HUES6 (cell line): Measurements from ENCODE around the gene SGMS1.

Source experiments
- H3K27ac ChIP-seq: 2 replicates; pipeline ENCODE4 v1.7.0; 2013; ENCODE audit warnings: low read depth, mild to moderate bottlenecking, low read length, inconsistent platforms
- H3K27me3 ChIP-seq: 2 replicates; pipeline ENCODE4 v1.6.1; 2013; ENCODE audit warnings: low read length; ENCODE audit not compliant: control insufficient read depth, insufficient read depth
- H3K36me3 ChIP-seq: 2 replicates; pipeline ENCODE4 v1.6.1; 2013; ENCODE audit warnings: low read length; ENCODE audit not compliant: control insufficient read depth, insufficient read depth
- H3K4me1 ChIP-seq: 2 replicates; pipeline ENCODE4 v1.6.1; 2013; ENCODE audit warnings: low read length; ENCODE audit not compliant: control insufficient read depth, insufficient read depth
- H3K4me3 ChIP-seq: 2 replicates; pipeline ENCODE4 v1.5.1; 2013; ENCODE audit warnings: low read depth, low read length
- H3K9ac ChIP-seq: one replicate; pipeline ENCODE4 v1.6.1; 2013; ENCODE audit warnings: mild to moderate bottlenecking, low read length
- H3K9me3 ChIP-seq: 2 replicates; pipeline ENCODE4 v1.6.1; 2013; ENCODE audit warnings: low read depth, low read length; ENCODE audit not compliant: control insufficient read depth, insufficient read depth

The SGMS1 gene

GRCh38 chr10:50565301-50566083 lies 58.3 kb downstream of the SGMS1 start:
- no peak overlapping the region for H3K27ac ChIP-seq
- H3K36me3 ChIP-seq, result no peaks in the 10 kb centered on the region

GRCh38 chr10:50563906-50564305 lies 59.9 kb downstream of the SGMS1 start:
- Histone ChIP-seq H3K36me3 (no peaks in the 10 kb centered on the region), H3K27me3 (no peaks in the 10 kb centered on the region), H3K4me1 (peaks cover 34% of the 10 kb centered on the region), H3K27ac (no peak overlapping the region), H3K9ac (no peak overlapping the region), H3K4me3 (no peak overlapping the region), H3K9me3 (no peaks in the 10 kb centered on the region)

More at GRCh38 chr10:50565301-50566083, 58.3 kb downstream of the SGMS1 start:
- Histone ChIP-seq H3K4me1 (peaks cover 34% of the 10 kb centered on the region), H3K9ac (no peak overlapping the region), H3K9me3 (no peaks in the 10 kb centered on the region), H3K27me3 (no peaks in the 10 kb centered on the region), H3K4me3 (no peak overlapping the region)

- Histone ChIP-seq H3K4me3 (no peak overlapping the region), H3K27ac (no peak overlapping the region), H3K4me1 (peaks cover 26% of the 10 kb centered on the region), H3K27me3 (no peaks in the 10 kb centered on the region), H3K9ac (no peak overlapping the region), H3K36me3 (no peaks in the 10 kb centered on the region), H3K9me3 (no peaks in the 10 kb centered on the region)
Observed at GRCh38 chr10:50561816-50562215, 61.9 kb downstream of the SGMS1 start.

GRCh38 chr10:50561266-50561665 lies 62.5 kb downstream of the SGMS1 start:
- H3K9me3 ChIP-seq, result no peaks in the 10 kb centered on the region
- H3K36me3 ChIP-seq, result no peaks in the 10 kb centered on the region
- no peak overlapping the region for H3K9ac ChIP-seq
- H3K27ac ChIP-seq, result no peak overlapping the region
- H3K4me1 ChIP-seq, result peaks cover 29% of the 10 kb centered on the region
- no peaks in the 10 kb centered on the region for H3K27me3 ChIP-seq
- no peak overlapping the region for H3K4me3 ChIP-seq

- H3K9ac ChIP-seq, result no peak overlapping the region
- peaks cover 36% of the 10 kb centered on the region for H3K4me1 ChIP-seq
- no peaks in the 10 kb centered on the region for H3K9me3 ChIP-seq
- no peaks in the 10 kb centered on the region for H3K27me3 ChIP-seq
- H3K27ac ChIP-seq, result no peak overlapping the region
- H3K4me3 ChIP-seq, result no peak overlapping the region
- no peaks in the 10 kb centered on the region for H3K36me3 ChIP-seq
Observed at GRCh38 chr10:50560370-50560769, 63.4 kb downstream of the SGMS1 start.

GRCh38 chr10:50558371-50558770 lies 65.4 kb downstream of the SGMS1 start:
- no peak overlapping the region for H3K9ac ChIP-seq
- H3K36me3 ChIP-seq, result no peaks in the 10 kb centered on the region
- H3K9me3 ChIP-seq, result no peaks in the 10 kb centered on the region
- no peak overlapping the region for H3K4me3 ChIP-seq
- H3K27ac ChIP-seq, result no peak overlapping the region
- H3K27me3 ChIP-seq, result no peaks in the 10 kb centered on the region
- peaks cover 36% of the 10 kb centered on the region for H3K4me1 ChIP-seq

GRCh38 chr10:50557130-50557682 lies 66.5 kb downstream of the SGMS1 start:
- Histone ChIP-seq H3K27me3 (no peaks in the 10 kb centered on the region), H3K4me3 (no peak overlapping the region), H3K36me3 (no peaks in the 10 kb centered on the region), H3K9ac (no peak overlapping the region), H3K4me1 (peaks cover 41% of the 10 kb centered on the region), H3K27ac (no peak overlapping the region), H3K9me3 (no peaks in the 10 kb centered on the region)

- Histone ChIP-seq H3K27ac (no peak overlapping the region), H3K27me3 (no peaks in the 10 kb centered on the region), H3K9ac (no peak overlapping the region)
Observed at GRCh38 chr10:50556237-50557120, 67.3 kb downstream of the SGMS1 start.

GRCh38 chr10:50554995-50555568 lies 68.7 kb downstream of the SGMS1 start:
- Histone ChIP-seq H3K36me3 (no peaks in the 10 kb centered on the region), H3K9me3 (no peaks in the 10 kb centered on the region), H3K27ac (no peak overlapping the region), H3K4me3 (no peak overlapping the region), H3K27me3 (no peaks in the 10 kb centered on the region), H3K4me1 (peaks cover 41% of the 10 kb centered on the region), H3K9ac (no peak overlapping the region)

More at GRCh38 chr10:50556237-50557120, 67.3 kb downstream of the SGMS1 start:
- H3K4me1 ChIP-seq, result peaks cover 34% of the 10 kb centered on the region
- H3K4me3 ChIP-seq, result no peak overlapping the region
- H3K9me3 ChIP-seq, result no peaks in the 10 kb centered on the region
- H3K36me3 ChIP-seq, result no peaks in the 10 kb centered on the region

GRCh38 chr10:50554376-50554994 lies 69.3 kb downstream of the SGMS1 start:
- Histone ChIP-seq H3K27me3 (no peaks in the 10 kb centered on the region), H3K9me3 (no peaks in the 10 kb centered on the region), H3K9ac (no peak overlapping the region), H3K4me1 (peaks cover 45% of the 10 kb centered on the region), H3K4me3 (no peak overlapping the region), H3K27ac (no peak overlapping the region), H3K36me3 (no peaks in the 10 kb centered on the region)
